PC-9 (cell line): ENCODE results near the gene RNF20. TPM values are rescaled to one million over a fixed set of nuclear protein-coding genes. Genes with fewer than 3 reads are reported as not detected.
A peak's percentile ranks its signal among the peaks of the same experiment; 100 is the strongest.

ENCODE experiments used
- BruUV-seq: library from RNA; stranded (reverse); fragments of 400-500 nt; replicated peaks from 2 replicates; lab custom pipeline; 2021; lab: Mats Ljungman, UMichigan
- CTCF ChIA-PET: fragments of 300-600 bp; sonication (Branson Sonifier 250); formaldehyde crosslinking; loops from one replicate; lab custom pipeline; 2022; ENCODE audit warnings: antibody characterized with exemption; lab: Charles Lee
- POLR2A ChIA-PET: fragments of 300-600 bp; sonication (Branson Sonifier 250); formaldehyde crosslinking; loops from one replicate; lab custom pipeline; 2022; ENCODE audit warnings: antibody characterized with exemption; ENCODE audit not compliant: unreplicated experiment; lab: Charles Lee
- DNase-seq, 2 experiments: peaks; one replicate each; pipeline versions ENCODE4 v3.0.0 to v3.0.0-alpha.2; 2015 to 2022; ENCODE audit warnings: mixed read lengths in 1 of 2
- H2AFZ ChIP-seq: fragments of 200-600 bp; sonication (generic); 2 replicates; pipeline ENCODE4 v1.8.1; 2017; ENCODE audit warnings: antibody characterized with exemption
- H3F3A ChIP-seq: fragments of 200-600 bp; sonication (generic); 2 replicates; pipeline ENCODE4 v1.8.1; 2017; ENCODE audit warnings: antibody characterized with exemption, mild to moderate bottlenecking, low read depth; ENCODE audit not compliant: insufficient read depth
- H3K27ac ChIP-seq: fragments of 200-600 bp; sonication (generic); 2 replicates; pipeline ENCODE4 v1.6.1; 2016; ENCODE audit warnings: mixed run types
- H3K27me3 ChIP-seq: fragments of 200-600 bp; sonication (generic); 2 replicates; pipeline ENCODE4 v1.6.1; 2016; ENCODE audit warnings: low read depth, mixed run types; ENCODE audit not compliant: insufficient read depth
- H3K36me3 ChIP-seq: fragments of 200-600 bp; sonication (generic); 2 replicates; pipeline ENCODE4 v1.6.1; 2016; ENCODE audit warnings: low read depth, mixed run types
- H3K4me1 ChIP-seq: fragments of 200-600 bp; sonication (generic); replicated peaks from 2 replicates; pipeline ENCODE4 v1.6.1; 2016; ENCODE audit warnings: mixed run types; ENCODE audit not compliant: insufficient read depth
- H3K4me2 ChIP-seq: fragments of 200-600 bp; sonication (generic); 2 replicates; pipeline ENCODE4 v1.6.1; 2017; ENCODE audit warnings: mixed run types
- H3K4me3 ChIP-seq: fragments of 200-600 bp; sonication (generic); 2 replicates; pipeline ENCODE4 v1.6.1; 2016; ENCODE audit warnings: mixed run types
- H3K79me2 ChIP-seq: fragments of 200-600 bp; sonication (generic); 2 replicates; pipeline ENCODE4 v1.6.1; 2017; ENCODE audit warnings: low read depth, mixed run types
- H3K9me2 ChIP-seq: fragments of 200-600 bp; sonication (generic); 2 replicates; pipeline ENCODE4 v1.8.1; 2017; ENCODE audit warnings: mild to moderate bottlenecking; ENCODE audit not compliant: insufficient read depth
- H3K9me3 ChIP-seq: fragments of 200-600 bp; sonication (generic); 2 replicates; pipeline ENCODE4 v1.8.1; 2016; ENCODE audit warnings: low read depth; ENCODE audit not compliant: insufficient read depth
- H4K20me1 ChIP-seq: fragments of 200-600 bp; sonication (generic); 2 replicates; pipeline ENCODE4 v1.8.1; 2017; ENCODE audit not compliant: insufficient read depth
- CTCF ChIP-seq: fragments of 200-600 bp; sonication (generic); conservative IDR thresholded peaks from 2 replicates; pipeline ENCODE4 v1.6.1; 2017; ENCODE audit warnings: mixed run types, antibody characterized with exemption, mild to moderate bottlenecking, moderate library complexity
- EZH2 ChIP-seq: fragments of 200-600 bp; sonication (generic); IDR thresholded peaks from 2 replicates; pipeline ENCODE4 v1.8.0; 2017; ENCODE audit warnings: antibody characterized with exemption, low read depth
- intact Hi-C: fragments of 100-400 bp; cut with micrococcal nuclease; formaldehyde crosslinking; loops from one replicate; pipeline ENCODE4 v1.10.0; 2022; ENCODE audit not compliant: unreplicated experiment
- total RNA-seq: library from RNA; stranded (reverse); gene quantifications from 2 replicates; pipeline ENCODE4 v1.2.3, GENCODE V29; 2021

RNF20 gene
- total RNA-seq, 1 experiment from 2014 or later: 55.8 TPM

DNA sequence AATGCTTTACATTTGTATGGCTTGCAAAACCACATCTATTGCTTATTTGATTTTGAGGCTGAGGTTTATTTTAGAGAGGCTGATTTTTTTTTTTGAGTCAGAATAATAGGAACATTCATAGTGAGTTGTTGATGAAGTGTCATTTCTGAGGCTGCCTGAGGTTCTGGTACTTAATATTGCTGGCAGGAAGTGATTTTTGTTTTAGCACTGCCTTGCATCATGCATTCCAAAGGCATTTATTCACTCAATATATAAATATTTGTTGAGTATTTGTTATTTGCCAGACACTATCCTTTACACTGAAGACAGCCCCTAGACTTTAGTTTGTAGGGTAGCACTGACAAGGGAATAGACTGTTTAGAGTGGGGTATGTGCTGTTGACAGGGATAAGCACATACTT lies 2.7 kb downstream of the RNF20 start:
- Histone ChIP-seq H2AFZ (no peak overlapping the region), H4K20me1 (no peaks in the 10 kb centered on the region), H3K4me1 (peaks cover 9% of the 10 kb centered on the region), H3K36me3 (peaks cover 7% of the 10 kb centered on the region), H3K4me2 (peak overlapping the region; percentile 7; the same call in 1 of the 2 replicates), H3K4me3 (no peak overlapping the region), H3K9me3 (no peaks in the 10 kb centered on the region), H3K79me2 (peaks cover 34% of the 10 kb centered on the region), H3K27me3 (no peaks in the 10 kb centered on the region), H3K9me2 (no peaks in the 10 kb centered on the region), H3F3A (peaks cover 4% of the 10 kb centered on the region; the same call in 1 of the 2 replicates), H3K27ac (no peak overlapping the region)
- TF ChIP-seq EZH2 (no peak), CTCF (no peak)
- no peak for DNase-seq
- intact Hi-C loops: no loop called here
- CTCF ChIA-PET: no interaction called here
- POLR2A ChIA-PET: no interaction called here
- BruUV-seq: no TSS peak

DNA sequence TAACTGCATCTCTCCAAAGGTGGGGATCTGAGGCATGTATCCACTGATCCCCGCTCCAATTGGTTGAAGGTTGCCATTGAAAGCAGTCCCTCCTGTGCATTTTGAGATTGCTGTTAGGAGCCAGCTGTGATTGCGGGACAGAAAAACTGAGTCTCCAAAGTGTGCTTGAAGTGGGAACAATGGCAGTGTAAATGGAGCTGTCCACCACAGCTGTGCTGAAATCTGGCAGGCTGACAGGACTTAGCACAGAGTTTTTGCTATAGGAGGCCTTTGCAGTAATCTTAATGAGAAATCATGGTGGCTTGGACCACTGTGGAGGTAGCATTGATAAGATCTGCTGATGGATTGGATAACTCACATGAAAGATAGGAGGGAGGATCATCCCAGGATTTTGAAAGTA lies 3.3 kb downstream of the RNF20 start:
- H3K27me3 ChIP-seq: no peaks in the 10 kb centered on the region
- TF ChIP-seq EZH2 (no peak), CTCF (no peak)
- no peak overlapping the region for H3K4me3 ChIP-seq
- no peaks in the 10 kb centered on the region; the same call in 1 of the 2 replicates for H4K20me1 ChIP-seq
- H2AFZ ChIP-seq: no peak overlapping the region
- no peak for DNase-seq
- POLR2A ChIA-PET: no interaction called here
- no TSS peak for BruUV-seq
- H3K79me2 ChIP-seq: peaks cover 34% of the 10 kb centered on the region
- peaks cover 7% of the 10 kb centered on the region for H3K36me3 ChIP-seq
- peaks cover 9% of the 10 kb centered on the region for H3K4me1 ChIP-seq
- CTCF ChIA-PET: no interaction called here
- no peaks in the 10 kb centered on the region for H3K9me3 ChIP-seq
- no peak overlapping the region for H3K4me2 ChIP-seq
- H3K27ac ChIP-seq: no peak overlapping the region
- H3F3A ChIP-seq: peaks cover 4% of the 10 kb centered on the region; the same call in 1 of the 2 replicates
- no peaks in the 10 kb centered on the region for H3K9me2 ChIP-seq
- intact Hi-C loops: no loop called here

DNA sequence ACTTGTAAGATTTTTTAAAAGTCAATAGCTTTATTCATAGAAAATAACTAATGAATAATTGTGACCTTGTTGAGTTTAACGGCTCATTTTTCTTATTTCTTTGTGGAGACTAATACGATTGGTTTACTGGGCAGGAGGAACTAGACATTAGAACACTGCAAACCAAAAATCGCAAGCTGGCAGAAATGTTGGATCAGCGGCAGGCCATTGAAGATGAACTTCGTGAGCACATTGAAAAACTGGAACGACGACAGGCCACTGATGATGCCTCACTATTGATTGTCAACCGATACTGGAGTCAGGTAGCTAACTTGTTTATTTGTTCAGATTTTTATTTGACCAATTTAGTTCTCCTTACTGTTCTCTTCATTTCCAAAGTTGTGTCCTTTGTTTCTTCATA lies 6.4 kb downstream of the RNF20 start:
- ChIA-PET POLR2A (no interaction called here), CTCF (no interaction called here)
- Histone ChIP-seq H3K27me3 (no peaks in the 10 kb centered on the region), H3K27ac (no peak overlapping the region), H3K4me1 (no peaks in the 10 kb centered on the region), H3K79me2 (peaks cover 24% of the 10 kb centered on the region), H2AFZ (no peak overlapping the region), H3F3A (no peaks in the 10 kb centered on the region), H3K9me2 (no peaks in the 10 kb centered on the region), H4K20me1 (no peaks in the 10 kb centered on the region; the same call in 1 of the 2 replicates), H3K9me3 (no peaks in the 10 kb centered on the region), H3K36me3 (peaks cover 14% of the 10 kb centered on the region), H3K4me3 (no peak overlapping the region), H3K4me2 (no peak overlapping the region)
- DNase-seq: no peak
- TF ChIP-seq EZH2 (no peak), CTCF (no peak)
- BruUV-seq: no TSS peak
- intact Hi-C loops: no loop called here
